HG03439 (cell line): Measurements from ENCODE around the gene ANGEL2.

Source experiments
- ATAC-seq: cut with Tn5 transposase; IDR thresholded peaks from one replicate; pipeline ENCODE4 v1.9.1; 2021; ENCODE audit warnings: mild to moderate bottlenecking, moderate library complexity; ENCODE audit not compliant: unreplicated experiment

ANGEL2 gene

GRCh38 chr1:212954514-212954913, 61.2 kb downstream of the ANGEL2 start:
- no peak for ATAC-seq

DNA sequence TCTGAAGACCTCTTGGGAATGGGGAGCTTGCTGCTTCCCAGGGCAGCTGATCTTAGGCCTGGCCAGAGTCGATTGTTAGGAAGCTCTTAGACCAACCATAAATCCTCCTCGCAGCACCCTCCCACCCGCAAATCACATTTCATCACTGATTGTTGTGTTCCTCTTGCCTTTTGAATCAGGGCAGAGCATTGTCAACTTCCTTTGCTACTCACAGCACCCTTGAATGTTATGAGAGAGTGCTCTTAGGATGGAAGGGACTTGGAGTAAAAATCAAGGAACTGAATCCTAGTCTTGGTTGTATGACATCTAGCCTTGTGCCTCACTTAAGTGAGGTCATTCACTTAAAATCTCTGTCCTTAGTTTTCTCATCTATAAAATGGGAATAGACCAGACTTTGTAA, 62.3 kb downstream of the ANGEL2 start:
- no peak for ATAC-seq

DNA sequence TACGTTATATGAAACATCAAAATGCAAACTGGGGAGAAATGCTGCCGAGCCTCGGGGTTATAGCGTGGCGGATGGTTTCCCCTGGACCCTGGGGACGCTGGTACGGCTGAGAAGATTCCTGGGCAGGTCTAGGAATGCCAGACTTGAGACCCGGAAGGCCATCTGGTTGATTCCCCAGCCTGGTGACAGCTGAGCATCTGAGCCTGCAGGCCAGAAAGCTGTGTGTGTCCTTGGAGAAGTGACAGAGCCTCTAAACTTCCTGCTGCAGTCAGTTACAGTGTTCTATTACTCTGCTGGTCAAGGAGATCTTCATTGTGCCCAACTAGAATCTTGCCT, 63.1 kb downstream of the ANGEL2 start:
- ATAC-seq = no peak

DNA sequence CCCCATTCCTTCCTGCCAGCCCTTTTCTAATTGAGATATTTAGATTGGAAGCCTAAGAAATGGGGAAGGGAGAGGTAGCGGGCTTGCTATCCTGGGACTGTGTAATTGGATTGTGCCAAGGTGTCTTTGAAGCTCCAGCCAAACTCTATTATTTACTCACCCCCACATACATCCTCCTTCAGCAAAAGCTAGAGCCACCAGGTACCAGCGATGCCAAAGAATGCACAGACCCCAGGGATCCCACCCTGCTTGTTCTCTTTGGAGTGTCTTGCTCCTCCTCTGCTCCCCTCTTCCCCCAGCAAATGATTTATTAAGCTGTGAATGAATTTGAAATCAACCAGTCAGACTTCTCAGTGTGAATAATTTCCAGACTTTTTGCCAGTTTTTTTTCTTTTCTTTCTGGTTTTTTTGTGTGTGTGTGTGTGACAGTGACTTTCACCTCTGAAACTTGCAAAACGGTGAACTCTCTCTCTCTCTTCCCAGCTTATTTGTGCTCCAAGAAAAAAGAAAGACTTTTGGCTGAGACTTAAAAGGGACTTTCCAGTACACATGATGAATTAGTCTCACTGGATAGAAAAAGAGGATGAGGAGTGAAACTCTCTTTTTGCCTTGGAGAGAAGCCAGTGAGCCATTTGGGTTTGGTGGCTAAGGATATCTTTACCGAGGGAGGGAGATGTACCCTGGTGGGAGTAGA, 63.6 kb downstream of the ANGEL2 start:
- no peak for ATAC-seq

GRCh38 chr1:212951126-212951946, 64.3 kb downstream of the ANGEL2 start:
- peak; percentile 0 for ATAC-seq

GRCh38 chr1:212950243-212951125, 65.2 kb downstream of the ANGEL2 start, which contains the start of gene VASH2:
VASH2 (plus strand) TSS chr1:212950541; CDS start chr1:212951543, 1,002 bp downstream.
- peak; percentile 93 for ATAC-seq

DNA sequence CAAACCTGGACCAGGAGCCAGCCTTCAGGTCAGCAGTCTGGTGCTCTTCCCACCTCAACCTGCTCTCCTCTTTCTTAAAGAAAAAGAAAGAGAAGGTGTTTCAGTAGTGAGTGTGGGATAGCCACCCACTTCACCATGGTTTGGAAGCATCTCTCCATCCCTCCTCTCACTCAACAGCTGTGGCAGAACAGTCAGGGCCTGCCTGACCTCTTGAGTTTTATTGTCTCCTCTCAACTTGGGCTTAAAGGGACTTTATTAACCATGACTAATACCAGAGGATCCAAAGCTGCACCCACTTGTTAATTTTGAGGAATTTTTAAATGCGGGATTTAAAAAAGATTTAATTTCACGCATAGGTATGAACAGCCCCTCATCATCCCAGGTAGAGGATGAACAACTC, 65.9 kb downstream of the ANGEL2 start:
- no peak for ATAC-seq

DNA sequence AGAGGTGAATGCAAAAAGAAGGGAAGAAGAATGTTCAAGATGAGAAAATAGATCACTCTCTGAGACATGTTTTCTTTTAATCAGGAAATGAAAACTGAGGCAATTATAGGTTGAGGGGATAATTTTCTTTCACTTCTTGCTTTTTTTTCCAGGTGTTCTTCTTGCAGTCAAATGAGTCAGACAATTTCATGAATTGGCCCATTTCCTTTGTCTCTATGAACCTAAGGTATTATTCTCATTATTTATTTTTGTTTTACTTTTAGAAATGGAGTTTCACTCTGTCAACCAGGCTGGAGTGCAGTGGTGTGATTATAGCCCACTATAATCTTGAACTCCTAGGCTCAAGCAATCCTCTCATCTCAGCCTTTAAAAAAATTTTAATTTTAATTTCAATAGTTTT, 68.8 kb downstream of the ANGEL2 start:
- ATAC-seq = no peak

DNA sequence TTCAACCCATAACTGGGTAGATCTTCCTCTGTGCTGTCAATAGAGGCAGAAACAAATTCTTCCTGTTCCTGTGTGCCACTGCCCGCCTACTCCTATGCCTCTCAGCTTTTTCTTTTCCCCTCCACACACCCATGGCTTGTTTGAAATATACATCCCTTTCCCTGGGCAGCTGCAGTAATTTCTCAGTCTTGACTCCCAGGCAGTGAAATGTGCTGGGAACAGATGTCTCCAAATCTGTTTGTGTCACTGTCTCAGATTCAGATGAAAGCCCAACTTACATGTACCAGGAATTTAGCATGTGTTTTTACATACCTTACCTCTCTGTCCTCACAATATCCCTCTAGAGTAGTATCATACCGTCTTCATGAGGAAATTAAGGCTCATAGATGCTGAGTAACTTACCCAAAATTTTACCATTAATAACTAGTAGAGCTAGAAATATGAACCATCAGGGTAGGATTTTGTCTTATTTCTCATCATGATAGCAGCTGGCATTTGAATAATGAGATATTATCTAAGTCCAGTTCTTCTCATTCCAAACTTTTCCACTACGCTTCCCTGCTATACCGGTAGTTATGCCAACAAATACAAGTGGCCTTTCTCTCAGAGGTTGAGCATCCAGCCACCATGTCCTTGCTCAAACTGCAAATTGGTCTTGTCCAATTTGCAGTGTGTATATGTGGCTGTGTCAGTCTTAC, 70.1 kb downstream of the ANGEL2 start:
- ATAC-seq = no peak

- ATAC-seq = no peak
Measured at GRCh38 chr1:212945056-212945455, 70.6 kb downstream of the ANGEL2 start.

DNA sequence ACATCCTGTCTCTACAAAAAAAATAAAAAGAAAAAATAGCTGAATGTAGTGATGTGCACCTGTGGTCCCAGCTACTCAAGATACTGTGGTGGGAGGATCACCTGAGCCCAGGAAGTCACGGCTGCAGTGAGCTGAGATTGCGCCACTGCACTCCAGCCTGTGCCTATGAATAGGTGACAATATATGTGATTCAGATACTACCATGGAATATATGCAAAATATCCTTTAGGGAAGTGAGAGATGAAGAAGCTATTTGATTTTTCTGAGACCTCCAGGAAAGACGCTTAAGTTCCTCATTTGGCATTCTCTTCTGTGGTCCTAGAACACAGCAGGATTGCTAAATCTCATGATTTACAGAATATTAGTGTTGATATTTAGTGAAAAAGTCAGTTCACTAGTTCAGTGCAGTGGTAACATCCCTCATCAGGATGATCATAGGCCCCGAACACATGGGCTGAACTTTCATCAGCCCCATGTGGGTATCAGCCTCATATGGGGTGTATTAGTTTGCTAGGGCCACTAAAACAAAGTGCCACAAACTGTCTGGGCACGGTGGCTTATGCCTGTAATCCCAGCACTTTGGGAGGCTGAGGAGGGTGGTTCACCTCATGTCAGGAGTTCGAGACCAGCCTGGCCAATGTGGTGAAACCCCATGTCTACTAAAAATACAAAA, 71.3 kb downstream of the ANGEL2 start:
- ATAC-seq = no peak

GRCh38 chr1:212943393-212943710, 72.3 kb downstream of the ANGEL2 start:
- no peak for ATAC-seq

- no peak for ATAC-seq
Measured at GRCh38 chr1:212942679-212943392, 72.8 kb downstream of the ANGEL2 start.
